Measurements from ENCODE around the gene PTPRC.

GRCh38 chr1:198711837-198712236, 73.0 kb downstream of the PTPRC start:
- TF ChIP-seq CTCF (IDR thresholded peaks at IDR 0.05) (no peak), POLR2A (IDR thresholded peaks at IDR 0.05) (no peak), POLR2AphosphoS5 (IDR thresholded peaks at IDR 0.05) (no peak)
